LNCaP clone FGC (cell line): ENCODE results near the gene ANKRD13B.

Experiments used
- DNase-seq: peaks from one replicate; pipeline ENCODE4 v3.0.0-alpha.2; 2011; ENCODE audit warnings: low read depth
- H3K4me3 ChIP-seq: 2 replicates; pipeline ENCODE4 v1.5.1; 2011; ENCODE audit warnings: mild to moderate bottlenecking, low read depth, low read length, control low read depth
- CTCF ChIP-seq: IDR thresholded peaks from 2 replicates; pipeline ENCODE4 v1.5.1; 2012; ENCODE audit warnings: mild to moderate bottlenecking; ENCODE audit not compliant: control insufficient read depth, insufficient read depth; ENCODE audit errors: extremely low read depth

Gene ANKRD13B

GRCh38 chr17:29624586-29624985 is 31.7 kb downstream of the ANKRD13B start:
- H3K4me3 ChIP-seq, result no peak overlapping the region
- no peak for TF ChIP-seq CTCF
- DNase-seq, result no peak

GRCh38 chr17:29625037-29625750 is 32.3 kb downstream of the ANKRD13B start:
- no peak overlapping the region for H3K4me3 ChIP-seq
- no peak for DNase-seq
- TF ChIP-seq CTCF, result no peak

- no peak for TF ChIP-seq CTCF
- no peak overlapping the region for H3K4me3 ChIP-seq
- DNase-seq, result peak; percentile 97
These were observed 35.0 kb downstream of the ANKRD13B start for GRCh38 chr17:29627951-29628350.

- TF ChIP-seq CTCF, result no peak
- no peak overlapping the region for H3K4me3 ChIP-seq
- no peak for DNase-seq
These were observed 35.7 kb downstream of the ANKRD13B start for GRCh38 chr17:29628644-29629043.

- no peak for DNase-seq
- no peak for TF ChIP-seq CTCF
- no peak overlapping the region for H3K4me3 ChIP-seq
These were observed 36.9 kb downstream of the ANKRD13B start for GRCh38 chr17:29629839-29630238.

GRCh38 chr17:29630630-29631193 is 37.8 kb downstream of the ANKRD13B start:
- DNase-seq, result no peak
- no peak for TF ChIP-seq CTCF

GRCh38 chr17:29633886-29634285 is 41.0 kb downstream of the ANKRD13B start:
- no peak for DNase-seq
- no peak overlapping the region for H3K4me3 ChIP-seq
- no peak for TF ChIP-seq CTCF

More at GRCh38 chr17:29630630-29631193, 37.8 kb downstream of the ANKRD13B start:
- H3K4me3 ChIP-seq, result no peak overlapping the region
